ENCODE results near the gene NR1D1.
A peak's percentile ranks its signal among the peaks of the same experiment; 100 is the strongest.

NR1D1 gene

DNA sequence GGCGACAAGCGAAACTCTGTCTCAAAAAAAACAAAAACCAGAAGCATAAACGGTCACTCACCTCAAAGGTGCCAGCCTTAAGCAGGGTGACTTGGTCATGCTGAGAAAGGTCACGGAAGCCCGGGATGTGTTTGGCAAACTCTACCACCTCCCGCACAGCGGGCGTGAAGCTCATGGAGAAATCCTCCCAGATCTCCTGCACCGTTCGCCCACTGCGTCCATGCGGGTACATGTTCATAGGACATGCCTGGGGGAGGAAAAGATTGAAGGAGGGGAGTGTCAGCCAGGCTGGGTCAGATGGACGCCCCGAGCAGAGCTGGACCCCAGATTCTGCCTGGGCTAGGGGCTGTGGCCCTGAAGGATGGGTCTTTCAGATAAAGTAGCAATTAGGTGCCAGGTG is 5.5 kb downstream of the NR1D1 start:
- Histone ChIP-seq H3K4me1 (ENCODE audit: control insufficient read depth, insufficient read depth, low read length) (peaks cover 9% of the 10 kb centered on the region), H3K9me3 (ENCODE audit: control insufficient read depth, insufficient read depth, low read depth, low read length) (no peaks in the 10 kb centered on the region), H3K4me3 (ENCODE audit: low read depth, low read length) (no peak overlapping the region), H3K36me3 (ENCODE audit: control insufficient read depth in 2 of 2, insufficient read depth in 1 of 2, low read length in 2 of 2) (peaks cover 0 to 41% of the 10 kb centered on the region in 2 experiments; a peak in 1 of 3 replicates), H3K27ac (ENCODE audit: extremely low read depth, low read depth, low read length) (no peak overlapping the region)
- ChIA-PET CTCF (interaction anchor here (0.9 kb wide), 1 partner anchor 13 kb away, joined by 4 read pairs; no protein-coding TSS in a partner anchor), POLR2A (interaction anchor here (0.6 to 0.9 kb wide), 2 partner anchors 38 to 467 kb away, joined by 3 to 4 read pairs; no protein-coding TSS in a partner anchor)
- TF ChIP-seq ZNF707 (tag by site-specific recombination; IDR thresholded peaks at IDR 0.05) (no peak), ZNF530 (tag by site-specific recombination; IDR thresholded peaks at IDR 0.05; ENCODE audit: low read depth) (no peak), SCRT1 (tag by site-specific recombination; IDR thresholded peaks at IDR 0.05; ENCODE audit: borderline replicate concordance) (no peak), ZNF626 (tag by site-specific recombination; IDR thresholded peaks at IDR 0.05) (no peak), WT1 (tag by site-specific recombination; IDR thresholded peaks at IDR 0.05) (no peak), ZNF585B (tag by site-specific recombination; IDR thresholded peaks at IDR 0.05) (no peak), SP2 (tag by site-specific recombination; IDR thresholded peaks at IDR 0.05) (no peak), GFI1B (tag by site-specific recombination; IDR thresholded peaks at IDR 0.05) (no peak), ZNF221 (tag by site-specific recombination; IDR thresholded peaks at IDR 0.05; ENCODE audit: borderline replicate concordance) (no peak), GLIS2 (tag by site-specific recombination; IDR thresholded peaks at IDR 0.05) (no peak), ZNF510 (tag by site-specific recombination; IDR thresholded peaks at IDR 0.05; ENCODE audit: insufficient replicate concordance) (no peak), ZNF701 (tag by site-specific recombination; IDR thresholded peaks at IDR 0.05) (no peak), ZFP37 (tag by site-specific recombination; IDR thresholded peaks at IDR 0.05) (no peak), ZNF426 (tag by site-specific recombination; IDR thresholded peaks at IDR 0.05) (no peak)
- TF ChIP-seq, protein P1, sequence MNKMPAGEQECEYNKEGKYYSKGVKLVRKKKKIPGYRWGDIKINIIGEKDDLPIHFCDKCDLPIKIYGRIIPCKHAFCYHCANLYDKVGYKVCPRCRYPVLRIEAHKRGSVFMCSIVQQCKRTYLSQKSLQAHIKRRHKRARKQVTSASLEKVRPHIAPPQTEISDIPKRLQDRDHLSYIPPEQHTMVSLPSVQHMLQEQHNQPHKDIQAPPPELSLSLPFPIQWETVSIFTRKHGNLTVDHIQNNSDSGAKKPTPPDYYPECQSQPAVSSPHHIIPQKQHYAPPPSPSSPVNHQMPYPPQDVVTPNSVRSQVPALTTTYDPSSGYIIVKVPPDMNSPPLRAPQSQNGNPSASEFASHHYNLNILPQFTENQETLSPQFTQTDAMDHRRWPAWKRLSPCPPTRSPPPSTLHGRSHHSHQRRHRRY (tag by site-specific recombination; IDR thresholded peaks at IDR 0.05): no peak
- TF ChIP-seq, protein P2, sequence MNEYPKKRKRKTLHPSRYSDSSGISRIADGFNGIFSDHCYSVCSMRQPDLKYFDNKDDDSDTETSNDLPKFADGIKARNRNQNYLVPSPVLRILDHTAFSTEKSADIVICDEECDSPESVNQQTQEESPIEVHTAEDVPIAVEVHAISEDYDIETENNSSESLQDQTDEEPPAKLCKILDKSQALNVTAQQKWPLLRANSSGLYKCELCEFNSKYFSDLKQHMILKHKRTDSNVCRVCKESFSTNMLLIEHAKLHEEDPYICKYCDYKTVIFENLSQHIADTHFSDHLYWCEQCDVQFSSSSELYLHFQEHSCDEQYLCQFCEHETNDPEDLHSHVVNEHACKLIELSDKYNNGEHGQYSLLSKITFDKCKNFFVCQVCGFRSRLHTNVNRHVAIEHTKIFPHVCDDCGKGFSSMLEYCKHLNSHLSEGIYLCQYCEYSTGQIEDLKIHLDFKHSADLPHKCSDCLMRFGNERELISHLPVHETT (tag by site-specific recombination; IDR thresholded peaks at IDR 0.05): no peak
- TF ChIP-seq, protein P3, sequence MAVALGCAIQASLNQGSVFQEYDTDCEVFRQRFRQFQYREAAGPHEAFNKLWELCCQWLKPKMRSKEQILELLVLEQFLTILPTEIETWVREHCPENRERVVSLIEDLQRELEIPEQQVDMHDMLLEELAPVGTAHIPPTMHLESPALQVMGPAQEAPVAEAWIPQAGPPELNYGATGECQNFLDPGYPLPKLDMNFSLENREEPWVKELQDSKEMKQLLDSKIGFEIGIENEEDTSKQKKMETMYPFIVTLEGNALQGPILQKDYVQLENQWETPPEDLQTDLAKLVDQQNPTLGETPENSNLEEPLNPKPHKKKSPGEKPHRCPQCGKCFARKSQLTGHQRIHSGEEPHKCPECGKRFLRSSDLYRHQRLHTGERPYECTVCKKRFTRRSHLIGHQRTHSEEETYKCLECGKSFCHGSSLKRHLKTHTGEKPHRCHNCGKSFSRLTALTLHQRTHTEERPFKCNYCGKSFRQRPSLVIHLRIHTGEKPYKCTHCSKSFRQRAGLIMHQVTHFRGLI (tag by site-specific recombination; IDR thresholded peaks at IDR 0.05): no peak

- ChIA-PET POLR2A (interaction anchor here (0.9 to 2.1 kb wide), 3 partner anchors 17 to 46 kb away, joined by 3 to 10 read pairs (median 3); partner anchors contain the start of genes CASC3 and MED24), CTCF (interaction anchor here (1.0 to 1.5 kb wide), 4 partner anchors 9 to 20 kb away, joined by 4 to 6 read pairs (median 4); no protein-coding TSS in a partner anchor)
- Histone ChIP-seq H3K36me3 (ENCODE audit: control insufficient read depth in 2 of 2, insufficient read depth in 1 of 2, low read length in 2 of 2) (peaks cover 4 to 49% of the 10 kb centered on the region in 2 experiments; a peak in 2 of 3 replicates), H3K4me1 (ENCODE audit: control insufficient read depth, insufficient read depth, low read length) (peaks cover 3% of the 10 kb centered on the region; the same call in 1 of the 2 replicates), H3K4me3 (ENCODE audit: low read depth, low read length) (no peak overlapping the region), H3K9me3 (ENCODE audit: control insufficient read depth, insufficient read depth, low read depth, low read length) (no peaks in the 10 kb centered on the region), H3K27ac (ENCODE audit: extremely low read depth, low read depth, low read length) (no peak overlapping the region; the same call in 1 of the 2 replicates)
- TF ChIP-seq KLF1 (tag by site-specific recombination; IDR thresholded peaks at IDR 0.05) (0 out of 2 replicates have a peak, but pooled peaks have one; percentile 48), ZNF302 (tag by site-specific recombination; IDR thresholded peaks at IDR 0.05; ENCODE audit: low read depth) (no peak), ZNF544 (tag by site-specific recombination; IDR thresholded peaks at IDR 0.05) (no peak), ZNF19 (tag by site-specific recombination; IDR thresholded peaks at IDR 0.05; ENCODE audit: low read depth) (no peak), ZNF623 (tag by site-specific recombination; IDR thresholded peaks at IDR 0.05) (no peak)
- TF ChIP-seq, protein P4, sequence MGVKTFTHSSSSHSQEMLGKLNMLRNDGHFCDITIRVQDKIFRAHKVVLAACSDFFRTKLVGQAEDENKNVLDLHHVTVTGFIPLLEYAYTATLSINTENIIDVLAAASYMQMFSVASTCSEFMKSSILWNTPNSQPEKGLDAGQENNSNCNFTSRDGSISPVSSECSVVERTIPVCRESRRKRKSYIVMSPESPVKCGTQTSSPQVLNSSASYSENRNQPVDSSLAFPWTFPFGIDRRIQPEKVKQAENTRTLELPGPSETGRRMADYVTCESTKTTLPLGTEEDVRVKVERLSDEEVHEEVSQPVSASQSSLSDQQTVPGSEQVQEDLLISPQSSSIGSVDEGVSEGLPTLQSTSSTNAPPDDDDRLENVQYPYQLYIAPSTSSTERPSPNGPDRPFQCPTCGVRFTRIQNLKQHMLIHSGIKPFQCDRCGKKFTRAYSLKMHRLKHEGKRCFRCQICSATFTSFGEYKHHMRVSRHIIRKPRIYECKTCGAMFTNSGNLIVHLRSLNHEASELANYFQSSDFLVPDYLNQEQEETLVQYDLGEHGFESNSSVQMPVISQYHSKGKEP (tag by site-specific recombination; IDR thresholded peaks at IDR 0.05): no peak
Observed at GRCh38 chr17:40093580-40094201, 6.7 kb downstream of the NR1D1 start.

All from HEK293 (cell line).